PC-3 (cell line): ENCODE measurements around the gene RNF208.

ENCODE experiments used
- CTCF ChIP-seq: fragments of 300-600 bp; sonication (generic); conservative IDR thresholded peaks from 2 replicates; pipeline ENCODE4 v1.5.1; 2017; ENCODE audit warnings: antibody characterized with exemption, low read depth, mild to moderate bottlenecking, low read length
- EZH2 ChIP-seq: fragments of 300-600 bp; sonication (generic); IDR thresholded peaks from one replicate; pipeline ENCODE4 v1.6.1; 2017; ENCODE audit warnings: antibody characterized with exemption, mild to moderate bottlenecking, low read length; ENCODE audit not compliant: unreplicated experiment
- EZH2phosphoT487 ChIP-seq: fragments of 300-600 bp; sonication (generic); IDR thresholded peaks from 2 replicates; pipeline ENCODE4 v1.6.1; 2018; ENCODE audit warnings: mild to moderate bottlenecking, antibody characterized with exemption, low read length, borderline replicate concordance

- TF ChIP-seq CTCF, result no peak
- no peak for TF ChIP-seq EZH2
- TF ChIP-seq EZH2phosphoT487, result no peak
These were observed 5.7 kb downstream of the RNF208 start for GRCh38 chr9:137216188-137216965.
